Body of pancreas (tissue), 4 donors: ENCODE results near the gene MSN. TPM values are rescaled to one million over a fixed set of nuclear protein-coding genes. Genes with fewer than 3 reads are reported as not detected.
A peak's percentile ranks its signal among the peaks of the same experiment; 100 is the strongest.

Experiments used
- ATAC-seq: fragments of 150-250 bp; one replicate; pipeline ENCODE4 v1.9.1; 2016
- DNase-seq, 4 donors: peaks; one replicate each; pipeline ENCODE4 v3.0.0-alpha.2; 2019
- H3K27ac ChIP-seq, 4 donors: fragments of 200-600 bp; sonication (generic); 1 replicate in 3 of 4; 2 replicates in 1 of 4; pipeline versions ENCODE4 v1.5.1 to v1.6.1; 2016 to 2019; ENCODE audit warnings: mild to moderate bottlenecking in 1 of 4, mixed read lengths in 1 of 4, moderate library complexity in 1 of 4
- H3K27me3 ChIP-seq, 2 donors: fragments of 200-600 bp; sonication (generic); one replicate each; pipeline ENCODE4 v1.6.0; 2016; ENCODE audit warnings: mild to moderate bottlenecking in 1 of 2
- H3K36me3 ChIP-seq, 2 donors: fragments of 200-600 bp; sonication (generic); replicated peaks in 1 of 2; 2 replicates each; pipeline ENCODE4 v1.5.1; 2016; ENCODE audit warnings: low read depth in 2 of 2; ENCODE audit not compliant: insufficient read depth in 1 of 2
- H3K4me1 ChIP-seq: fragments of 200-600 bp; sonication (generic); one replicate; pipeline ENCODE4 v1.6.0; 2016
- H3K4me3 ChIP-seq, 2 donors: fragments of 200-600 bp; sonication (generic); 1 replicate in 1 of 2; 2 replicates in 1 of 2; pipeline ENCODE4 v1.5.1; 2016 to 2019
- H3K9me3 ChIP-seq, 3 donors: fragments of 200-600 bp; sonication (generic); 1 replicate in 2 of 3; 2 replicates in 1 of 3; pipeline ENCODE4 v1.5.1; 2016
- CTCF ChIP-seq, 7 experiments: fragments of 450-650 bp in 4 of 7; fragments of 200-600 bp in 3 of 7; sonication (generic) in 3 of 7; IDR thresholded peaks; one replicate each; pipeline ENCODE4 v1.5.1; 2016 to 2019; ENCODE audit warnings: antibody characterized with exemption in 7 of 7
- POLR2A ChIP-seq, 3 donors: fragments of 450-650 bp; IDR thresholded peaks; one replicate each; pipeline ENCODE4 v1.6.1; 2016; ENCODE audit warnings: antibody characterized with exemption in 3 of 3, mild to moderate bottlenecking in 2 of 3
- WGBS, 2 donors: methylation state at CpG; one replicate each; pipeline ENCODE4 v1.1.5; 2017; 5-methylcytosine and 5-hydroxymethylcytosine counted together
- intact Hi-C: fragments of 100-400 bp; cut with DNase I; formaldehyde crosslinking; loops from one replicate; pipeline ENCODE4 v1.15.1; 2023
- total RNA-seq, 2 donors: library from RNA; depleted of rRNA; stranded (reverse); fragments of >200 nt; gene quantifications; one replicate each; pipeline ENCODE4 v1.1.0, GENCODE V29; 2016

MSN gene
- total RNA-seq, 2 donors from 2014 or later = 49.1 to 50.8 TPM

GRCh38 chrX:65671966-65672365, 4.5 kb downstream of the MSN start:
- Histone ChIP-seq H3K36me3 (no peaks in the 10 kb centered on the region), H3K4me1 (peaks cover 8% of the 10 kb centered on the region), H3K27me3 (no peaks in the 10 kb centered on the region), H3K9me3 (no peaks in the 10 kb centered on the region), H3K4me3 (no peak overlapping the region), H3K27ac (no peak overlapping the region)
- ATAC-seq (no peak), DNase-seq (no peak)
- 44 to 50% methylated on average over 1 of the region's 1 CpG for WGBS, 2 donors
- TF ChIP-seq POLR2A (IDR thresholded peaks at IDR 0.05) = no peak
- TF ChIP-seq CTCF (IDR thresholded peaks at IDR 0.05) = no peak
- intact Hi-C loops = no loop called here

GRCh38 chrX:65673857-65674203, 6.4 kb downstream of the MSN start:
- peak overlapping the region in 1 of 4 donors; percentile 32 for H3K27ac ChIP-seq

GRCh38 chrX:65674204-65674893, 6.9 kb downstream of the MSN start:
- TF ChIP-seq CTCF (IDR thresholded peaks at IDR 0.05) (no peak), POLR2A (IDR thresholded peaks at IDR 0.05) (no peak)
- intact Hi-C loops = no loop called here
- DNase-seq (no peak), ATAC-seq (no peak)
- no peaks in the 10 kb centered on the region for H3K36me3 ChIP-seq
- peaks cover 17% of the 10 kb centered on the region for H3K4me1 ChIP-seq
- no peak overlapping the region for H3K4me3 ChIP-seq
- H3K27ac ChIP-seq = peak overlapping the region in 1 of 4 donors; percentile 32
- H3K27me3 ChIP-seq = no peaks in the 10 kb centered on the region
- H3K9me3 ChIP-seq = no peaks in the 10 kb centered on the region
- 59 to 81% methylated on average over 6 of the region's 6 CpGs for WGBS, 2 donors

More at GRCh38 chrX:65673857-65674203, 6.4 kb downstream of the MSN start:
- DNase-seq (no peak), ATAC-seq (no peak)
- TF ChIP-seq CTCF (IDR thresholded peaks at IDR 0.05) (no peak), POLR2A (IDR thresholded peaks at IDR 0.05) (no peak)
- Histone ChIP-seq H3K9me3 (no peaks in the 10 kb centered on the region), H3K36me3 (no peaks in the 10 kb centered on the region), H3K27me3 (no peaks in the 10 kb centered on the region), H3K4me3 (no peak overlapping the region), H3K4me1 (peaks cover 15% of the 10 kb centered on the region)
- intact Hi-C loops = no loop called here
- WGBS, 2 donors = 50% methylated on average over 1 of the region's 2 CpGs; no CpG with 5 or more reads in 1 of the 2 donors

GRCh38 chrX:65677954-65678469, 10.6 kb downstream of the MSN start:
- intact Hi-C loops = no loop called here
- peak; percentile 47 for ATAC-seq
- Histone ChIP-seq H3K9me3 (no peaks in the 10 kb centered on the region), H3K27ac (peak overlapping the region in 2 of 4 donors; percentile 30 to 52), H3K4me3 (no peak overlapping the region), H3K36me3 (no peaks in the 10 kb centered on the region), H3K4me1 (peaks cover 22% of the 10 kb centered on the region), H3K27me3 (no peaks in the 10 kb centered on the region)
- WGBS, 2 donors = 28 to 43% methylated on average over 3 of the region's 3 CpGs
- DNase-seq = peak in 2 of 4 donors; percentile 19 to 46
- no peak for TF ChIP-seq CTCF (IDR thresholded peaks at IDR 0.05)
- no peak for TF ChIP-seq POLR2A (IDR thresholded peaks at IDR 0.05)
